Cerebellar nuclear complex (tissue), 1 donor: ENCODE measurements around the gene CD1D.
"Not testable (repeated sequence)": the region's sequence is repeated elsewhere in the genome, so short reads cannot be mapped to it uniquely, and the experiment has no call there.

Source experiments
- DNase-seq, 2 experiments: peaks; one replicate each; lab custom pipeline; 2025; lab: John Stamatoyannopoulos, UW

Gene CD1D

GRCh38 chr1:158176849-158177699, 3.6 kb upstream of the CD1D start:
- not testable (repeated sequence) for DNase-seq

DNA sequence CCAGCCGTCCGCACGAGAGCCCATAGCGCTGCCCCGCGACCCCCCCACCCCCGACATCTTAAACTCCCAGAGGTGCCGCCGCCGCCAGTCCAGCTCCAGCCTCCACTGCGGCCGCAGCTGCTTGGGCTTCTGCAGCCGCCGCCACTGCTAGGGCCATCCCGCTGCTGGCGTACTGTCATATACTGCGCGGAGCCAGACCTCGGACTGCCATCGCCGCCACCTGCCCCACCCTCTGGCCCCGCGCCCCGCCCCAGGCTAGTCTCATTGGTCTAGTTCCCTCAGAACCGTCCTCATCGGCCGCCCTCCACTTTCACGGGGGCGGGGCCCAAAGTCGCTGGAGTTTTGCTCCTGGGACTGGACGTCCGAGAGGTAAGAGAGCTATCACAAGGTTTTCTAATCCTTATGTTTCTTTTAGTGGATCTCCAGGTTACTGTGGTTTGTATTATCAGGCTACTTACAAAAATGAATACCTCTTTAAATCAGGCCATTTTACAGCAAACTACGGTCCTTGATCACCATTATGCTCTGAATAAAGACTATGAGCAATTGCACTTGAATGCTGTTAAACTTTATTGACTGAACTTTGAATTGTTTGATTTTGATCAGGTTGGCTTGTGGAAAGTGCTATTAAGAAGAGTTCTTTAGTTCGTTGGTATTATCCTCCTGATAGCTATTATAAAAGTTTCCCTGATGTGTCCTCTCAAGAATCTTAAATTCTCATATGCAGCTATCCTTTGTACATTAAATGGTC, 2.8 kb upstream of the CD1D start:
- no peak for DNase-seq

DNA sequence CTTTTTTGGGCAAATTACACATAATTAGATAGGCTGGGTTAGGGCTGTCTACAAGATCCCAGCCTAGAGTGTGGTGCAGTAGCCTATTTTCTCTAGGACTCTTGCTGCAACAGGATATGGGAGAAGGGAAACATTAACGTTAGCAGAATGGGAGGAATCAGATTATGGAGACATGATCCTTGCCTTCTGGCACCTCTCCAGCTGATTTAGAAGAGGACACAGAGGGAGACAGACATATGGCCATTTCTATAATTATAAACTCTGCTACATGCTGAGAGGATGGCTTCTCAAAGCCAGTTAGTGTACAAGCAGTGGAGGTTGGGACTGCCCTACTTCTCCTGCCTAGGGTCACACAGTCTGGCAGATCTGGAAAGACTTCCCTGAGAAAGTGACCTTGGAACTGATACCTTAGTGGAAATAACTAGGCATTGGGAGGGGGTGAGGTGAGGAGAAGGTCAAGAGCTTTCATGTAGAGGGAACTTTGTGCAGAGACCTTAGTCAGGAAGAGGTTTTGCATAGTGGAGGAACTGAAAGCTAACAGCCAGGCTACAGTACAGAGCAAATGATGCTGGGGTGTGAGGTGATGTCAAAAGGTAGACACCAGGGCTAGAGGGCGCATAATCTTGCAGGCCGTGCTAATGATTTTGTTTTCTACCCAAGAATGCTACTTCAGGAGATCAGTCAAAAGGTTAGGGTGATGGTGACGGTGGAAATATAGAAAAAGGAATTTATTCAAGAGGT, 1.2 kb upstream of the CD1D start:
- DNase-seq = no peak

DNA sequence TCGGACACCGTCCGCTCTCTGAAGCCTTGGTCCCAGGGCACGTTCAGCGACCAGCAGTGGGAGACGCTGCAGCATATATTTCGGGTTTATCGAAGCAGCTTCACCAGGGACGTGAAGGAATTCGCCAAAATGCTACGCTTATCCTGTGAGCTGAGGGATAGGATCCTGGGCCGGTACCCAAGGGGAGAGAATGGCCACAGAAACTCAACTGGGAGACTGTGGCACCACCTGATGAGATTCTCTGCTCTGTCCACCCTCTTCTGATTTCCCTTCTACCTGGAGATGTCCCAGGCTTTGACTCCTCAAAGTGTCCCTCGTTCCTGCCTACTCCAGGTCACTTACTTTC, 855 bp downstream of the CD1D start:
- DNase-seq = no peak

DNA sequence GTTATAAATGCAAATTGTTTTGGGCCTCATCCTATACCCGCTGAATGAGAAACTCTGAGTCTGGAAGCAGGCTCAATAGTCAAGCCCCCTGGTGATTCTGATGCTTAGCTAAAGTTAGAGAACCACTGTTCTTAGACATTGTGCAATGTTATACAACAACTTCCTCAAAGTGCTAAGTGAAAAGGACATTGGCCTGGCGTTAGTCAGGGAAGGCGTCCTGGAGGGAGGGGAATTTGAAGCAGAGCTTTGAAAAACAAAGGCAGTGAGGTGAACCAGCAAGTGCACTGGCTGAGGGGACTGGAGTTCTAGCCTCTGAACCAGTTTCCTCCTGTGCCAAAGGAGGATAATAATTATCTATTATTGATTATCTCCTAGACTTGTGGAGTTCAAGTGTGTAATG, 5.1 kb downstream of the CD1D start:
- DNase-seq = no peak

DNA sequence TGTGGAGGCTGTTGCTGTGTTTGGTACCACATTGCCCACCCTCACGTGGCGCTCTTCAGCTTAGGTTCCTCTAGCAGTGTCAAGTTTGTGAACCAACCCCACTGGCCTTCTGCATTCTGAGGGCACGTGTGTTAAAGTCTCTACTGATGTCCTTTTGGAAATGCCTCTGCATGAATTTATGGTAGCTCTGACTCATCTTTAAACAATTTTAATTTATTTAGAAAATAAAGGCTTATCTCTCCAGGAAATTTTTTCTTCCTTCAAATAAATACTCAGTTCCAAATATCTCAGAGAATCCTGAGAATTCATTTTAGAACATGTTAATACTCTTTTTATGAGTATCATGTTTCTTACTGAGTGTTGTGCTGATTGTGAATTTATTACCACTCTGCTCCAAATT, 5.5 kb downstream of the CD1D start:
- no peak for DNase-seq

- no peak for DNase-seq
Observed at GRCh38 chr1:158188611-158189010, 7.9 kb downstream of the CD1D start.

GRCh38 chr1:158189624-158190023, 8.9 kb downstream of the CD1D start:
- no peak for DNase-seq

DNA sequence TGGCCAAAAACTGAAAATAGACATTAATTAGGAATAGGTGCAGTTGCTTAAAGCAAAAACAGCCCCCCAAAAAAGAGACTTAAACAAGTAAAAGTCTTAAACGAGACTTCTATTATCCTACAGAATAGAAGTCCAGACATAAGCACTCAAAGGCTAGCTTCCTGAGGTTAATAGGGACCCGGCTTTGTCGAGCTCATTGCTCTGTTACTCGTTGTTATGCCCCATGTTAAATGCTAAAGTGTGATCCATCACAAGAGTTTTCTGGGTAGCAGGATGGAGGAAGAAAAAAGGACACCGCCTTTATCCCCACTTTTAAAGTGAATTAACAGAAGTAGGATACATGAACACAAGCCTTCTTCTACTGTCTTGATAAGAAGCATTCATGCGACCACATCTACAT, 10.6 kb downstream of the CD1D start:
- no peak for DNase-seq

- DNase-seq = no peak
Observed at GRCh38 chr1:158196461-158196860, 15.8 kb downstream of the CD1D start.

DNA sequence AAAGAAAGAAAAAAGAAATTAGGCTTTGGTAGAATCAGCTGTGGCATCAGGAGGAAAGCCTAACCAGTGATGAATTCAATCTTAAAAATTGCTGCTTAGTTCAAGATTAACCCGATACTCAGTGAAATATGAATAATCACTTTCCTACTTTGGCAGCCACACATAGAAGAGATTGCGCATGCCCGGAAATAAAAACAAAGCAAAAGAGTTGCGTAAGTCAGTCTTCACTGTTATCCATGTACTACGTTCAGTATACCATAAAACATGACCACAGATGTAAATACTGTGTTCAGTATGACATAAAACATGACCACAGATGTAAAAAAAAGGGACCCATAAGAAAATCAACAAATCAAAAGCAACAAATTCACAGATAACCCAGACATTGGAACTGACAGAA, 19.2 kb downstream of the CD1D start:
- DNase-seq = no peak

- no peak for DNase-seq
Observed at GRCh38 chr1:158200527-158200926, 19.8 kb downstream of the CD1D start.

DNA sequence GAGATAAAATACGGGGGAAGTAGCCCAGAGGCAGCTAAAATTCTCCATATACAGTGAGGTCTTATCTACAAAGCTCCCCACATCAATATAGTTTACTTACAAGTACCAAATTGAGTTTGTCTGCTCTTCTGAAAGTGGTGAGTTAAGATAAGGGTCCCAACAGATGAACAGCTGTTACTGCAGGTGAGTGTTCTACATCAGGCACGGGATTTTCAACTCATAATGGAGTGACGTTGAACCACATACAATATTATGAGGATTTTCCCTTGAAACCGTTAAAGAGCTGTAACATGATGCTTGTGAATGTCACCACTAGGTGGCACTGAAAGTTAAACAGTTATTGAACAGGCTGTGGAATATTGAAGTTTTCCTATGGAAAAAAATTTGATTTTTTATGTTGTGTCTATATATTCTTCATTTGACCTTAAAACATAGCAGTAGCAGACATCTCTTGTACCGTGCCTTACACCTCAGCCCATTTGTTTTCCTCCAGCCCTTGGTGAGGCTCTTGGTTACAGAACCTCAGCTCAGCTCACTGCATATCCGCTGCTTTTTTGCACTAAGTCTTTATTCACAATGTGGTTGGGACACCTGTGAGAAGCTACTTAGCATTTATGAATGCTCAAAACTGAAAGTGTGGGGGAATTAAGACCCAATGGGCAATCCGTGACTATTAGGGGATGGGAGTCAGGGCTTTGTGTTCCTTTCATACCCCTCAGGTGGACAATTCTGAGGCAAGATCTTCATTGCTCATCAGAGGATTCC, 23.2 kb downstream of the CD1D start:
- no peak for DNase-seq

- no peak for DNase-seq
Observed at GRCh38 chr1:158204458-158204827, 23.7 kb downstream of the CD1D start.

GRCh38 chr1:158208586-158209116, 28.0 kb downstream of the CD1D start:
- no peak for DNase-seq

- DNase-seq = no peak
Observed at GRCh38 chr1:158212320-158212719, 31.6 kb downstream of the CD1D start.

- DNase-seq = not testable (repeated sequence)
Observed at GRCh38 chr1:158223445-158223844, 42.8 kb downstream of the CD1D start.

DNA sequence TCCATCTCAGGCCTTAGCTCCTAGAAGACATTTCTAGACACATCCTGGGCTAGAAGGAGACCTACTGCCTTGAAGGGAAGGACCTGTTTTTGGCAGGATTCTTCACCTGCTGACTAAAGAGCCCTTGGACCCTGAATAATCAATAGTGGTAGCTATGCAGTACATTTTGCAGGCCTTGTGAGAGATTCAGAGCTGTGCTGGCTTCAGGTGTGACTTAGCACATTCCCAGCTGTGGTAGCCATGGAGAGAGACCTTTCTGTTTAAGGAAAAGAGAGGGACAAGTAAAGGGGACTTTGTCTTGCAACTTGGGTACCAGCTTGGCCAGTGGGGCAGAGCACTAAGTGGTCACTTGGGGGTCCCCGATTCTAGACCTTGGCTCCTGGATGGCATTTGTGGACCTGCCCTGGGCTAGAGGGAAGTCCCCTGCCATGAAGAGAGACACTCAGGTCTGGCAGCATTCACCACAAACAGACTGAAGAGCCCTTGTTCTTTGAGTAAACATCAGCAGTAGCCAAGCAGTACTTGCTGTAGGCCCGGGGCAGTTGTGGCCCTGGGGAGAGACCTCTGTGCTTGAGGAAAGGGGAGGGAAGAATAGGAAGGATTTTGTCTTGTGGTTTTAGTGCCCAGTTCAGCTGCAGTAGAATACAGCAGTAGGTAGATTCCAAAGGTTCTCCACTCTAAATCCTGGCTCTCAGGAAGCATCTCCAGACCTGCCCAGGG, 47.4 kb downstream of the CD1D start:
- DNase-seq = no peak
